Liver (tissue), 3 donors: ENCODE data around the gene PPM1D.

ENCODE experiments used
- CTCF ChIP-seq: fragments of 150-350 bp; IDR thresholded peaks from 2 replicates; pipeline ENCODE4 v1.5.1; 2017; ENCODE audit warnings: improper control_type of control experiment, low read depth, low read length; ENCODE audit not compliant: missing input control
- FOXA1 ChIP-seq: IDR thresholded peaks from 2 replicates; pipeline ENCODE4 v1.6.1; 2016; ENCODE audit warnings: antibody characterized with exemption
- GABPA ChIP-seq, 2 donors: IDR thresholded peaks in 1 of 2; conservative IDR thresholded peaks in 1 of 2; 2 replicates each; pipeline ENCODE4 v1.6.1; 2016; ENCODE audit warnings: antibody characterized with exemption in 2 of 2, mild to moderate bottlenecking in 1 of 2, moderate library complexity in 1 of 2
- NR2F2 ChIP-seq: IDR thresholded peaks from 2 replicates; pipeline ENCODE4 v1.6.1; 2016; ENCODE audit warnings: antibody characterized with exemption
- RXRA ChIP-seq, 2 donors: IDR thresholded peaks; 2 replicates each; pipeline ENCODE4 v1.6.1; 2017 to 2018; ENCODE audit warnings: antibody characterized with exemption in 2 of 2, mild to moderate bottlenecking in 1 of 2
- TAF1 ChIP-seq: conservative IDR thresholded peaks from 2 replicates; pipeline ENCODE4 v1.6.1; 2016; ENCODE audit warnings: antibody characterized with exemption, mild to moderate bottlenecking
- YY1 ChIP-seq: IDR thresholded peaks from 2 replicates; pipeline ENCODE4 v1.6.1; 2016; ENCODE audit warnings: antibody characterized with exemption, mild to moderate bottlenecking
- TF ChIP-seq, protein P1 (sequence below): IDR thresholded peaks from 2 replicates; pipeline ENCODE4 v1.6.1; 2016; ENCODE audit warnings: antibody characterized with exemption, mild to moderate bottlenecking
- TF ChIP-seq, protein P2 (sequence below): IDR thresholded peaks from 2 replicates; pipeline ENCODE4 v1.6.1; 2016; ENCODE audit warnings: antibody characterized with exemption
- donor health status: healthy.
- donor health status: healthy.

- TF ChIP-seq NR2F2 = no peak
- TF ChIP-seq CTCF = no peak
- no peak for TF ChIP-seq YY1
- TF ChIP-seq, protein P1, sequence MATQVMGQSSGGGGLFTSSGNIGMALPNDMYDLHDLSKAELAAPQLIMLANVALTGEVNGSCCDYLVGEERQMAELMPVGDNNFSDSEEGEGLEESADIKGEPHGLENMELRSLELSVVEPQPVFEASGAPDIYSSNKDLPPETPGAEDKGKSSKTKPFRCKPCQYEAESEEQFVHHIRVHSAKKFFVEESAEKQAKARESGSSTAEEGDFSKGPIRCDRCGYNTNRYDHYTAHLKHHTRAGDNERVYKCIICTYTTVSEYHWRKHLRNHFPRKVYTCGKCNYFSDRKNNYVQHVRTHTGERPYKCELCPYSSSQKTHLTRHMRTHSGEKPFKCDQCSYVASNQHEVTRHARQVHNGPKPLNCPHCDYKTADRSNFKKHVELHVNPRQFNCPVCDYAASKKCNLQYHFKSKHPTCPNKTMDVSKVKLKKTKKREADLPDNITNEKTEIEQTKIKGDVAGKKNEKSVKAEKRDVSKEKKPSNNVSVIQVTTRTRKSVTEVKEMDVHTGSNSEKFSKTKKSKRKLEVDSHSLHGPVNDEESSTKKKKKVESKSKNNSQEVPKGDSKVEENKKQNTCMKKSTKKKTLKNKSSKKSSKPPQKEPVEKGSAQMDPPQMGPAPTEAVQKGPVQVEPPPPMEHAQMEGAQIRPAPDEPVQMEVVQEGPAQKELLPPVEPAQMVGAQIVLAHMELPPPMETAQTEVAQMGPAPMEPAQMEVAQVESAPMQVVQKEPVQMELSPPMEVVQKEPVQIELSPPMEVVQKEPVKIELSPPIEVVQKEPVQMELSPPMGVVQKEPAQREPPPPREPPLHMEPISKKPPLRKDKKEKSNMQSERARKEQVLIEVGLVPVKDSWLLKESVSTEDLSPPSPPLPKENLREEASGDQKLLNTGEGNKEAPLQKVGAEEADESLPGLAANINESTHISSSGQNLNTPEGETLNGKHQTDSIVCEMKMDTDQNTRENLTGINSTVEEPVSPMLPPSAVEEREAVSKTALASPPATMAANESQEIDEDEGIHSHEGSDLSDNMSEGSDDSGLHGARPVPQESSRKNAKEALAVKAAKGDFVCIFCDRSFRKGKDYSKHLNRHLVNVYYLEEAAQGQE = peak; percentile 11
- TF ChIP-seq RXRA (IDR thresholded peaks at IDR 0.05) = no peak
- peak; percentile 25 for TF ChIP-seq TAF1
- no peak for TF ChIP-seq GABPA (IDR thresholded peaks at IDR 0.05 in 1 of 2, conservative IDR thresholded peaks at IDR 0.05 in 1 of 2)
- TF ChIP-seq, protein P2, sequence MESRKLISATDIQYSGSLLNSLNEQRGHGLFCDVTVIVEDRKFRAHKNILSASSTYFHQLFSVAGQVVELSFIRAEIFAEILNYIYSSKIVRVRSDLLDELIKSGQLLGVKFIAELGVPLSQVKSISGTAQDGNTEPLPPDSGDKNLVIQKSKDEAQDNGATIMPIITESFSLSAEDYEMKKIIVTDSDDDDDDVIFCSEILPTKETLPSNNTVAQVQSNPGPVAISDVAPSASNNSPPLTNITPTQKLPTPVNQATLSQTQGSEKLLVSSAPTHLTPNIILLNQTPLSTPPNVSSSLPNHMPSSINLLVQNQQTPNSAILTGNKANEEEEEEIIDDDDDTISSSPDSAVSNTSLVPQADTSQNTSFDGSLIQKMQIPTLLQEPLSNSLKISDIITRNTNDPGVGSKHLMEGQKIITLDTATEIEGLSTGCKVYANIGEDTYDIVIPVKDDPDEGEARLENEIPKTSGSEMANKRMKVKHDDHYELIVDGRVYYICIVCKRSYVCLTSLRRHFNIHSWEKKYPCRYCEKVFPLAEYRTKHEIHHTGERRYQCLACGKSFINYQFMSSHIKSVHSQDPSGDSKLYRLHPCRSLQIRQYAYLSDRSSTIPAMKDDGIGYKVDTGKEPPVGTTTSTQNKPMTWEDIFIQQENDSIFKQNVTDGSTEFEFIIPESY = no peak
- no peak for TF ChIP-seq FOXA1
These were observed 76.8 kb downstream of the PPM1D start for GRCh38 chr17:60676758-60677307.
